HepG2 (cell line): ENCODE data around the gene ZNF225. TPM values are rescaled to one million over a fixed set of nuclear protein-coding genes. Genes with fewer than 3 reads are reported as not detected.
A peak's percentile ranks its signal among the peaks of the same experiment; 100 is the strongest.

Source experiments
- ATAD3A ChIP-seq: sonication (generic); formaldehyde crosslinking; IDR thresholded peaks from 2 replicates; pipeline ENCODE4 v1.4.0; 2020; ENCODE audit warnings: missing genetic modification reagents
- CREB1 ChIP-seq, 2 experiments: fragments of 450-650 bp in 1 of 2; IDR thresholded peaks; 2 replicates each; pipeline ENCODE4 v1.6.1; 2016 to 2017; ENCODE audit warnings: control low read depth in 1 of 2, mild to moderate bottlenecking in 1 of 2, missing compliant biosample characterization in 1 of 2, missing genetic modification characterization in 1 of 2
- KAT7 ChIP-seq: IDR thresholded peaks from 2 replicates; pipeline ENCODE4 v1.6.1; 2018; ENCODE audit warnings: borderline replicate concordance, missing compliant biosample characterization
- MAFG ChIP-seq: sonication (generic); formaldehyde crosslinking; IDR thresholded peaks from 2 replicates; pipeline ENCODE4 v1.5.1; 2020; ENCODE audit warnings: mild to moderate bottlenecking, missing genetic modification reagents
- MAZ ChIP-seq, 2 experiments: sonication (generic) in 1 of 2; formaldehyde crosslinking in 1 of 2; IDR thresholded peaks; 2 replicates each; pipeline versions ENCODE4 v1.5.0 to v1.6.1; 2012 to 2020; ENCODE audit warnings: low read depth in 2 of 2, mild to moderate bottlenecking in 2 of 2, borderline replicate concordance in 1 of 2, improper control_type of control experiment in 1 of 2, low read length in 1 of 2, missing genetic modification reagents in 1 of 2, moderate library complexity in 1 of 2
- MXI1 ChIP-seq: IDR thresholded peaks from 3 replicates; pipeline ENCODE4 v1.6.1; 2012; ENCODE audit warnings: low read depth, low read length, inconsistent platforms, borderline replicate concordance
- NFE2 ChIP-seq: sonication (generic); formaldehyde crosslinking; IDR thresholded peaks from 2 replicates; pipeline ENCODE4 v1.4.0; 2020; ENCODE audit warnings: missing genetic modification reagents
- NFIC ChIP-seq: IDR thresholded peaks from 2 replicates; pipeline ENCODE4 v1.6.1; 2012; ENCODE audit warnings: mild to moderate bottlenecking, low read length, inconsistent platforms
- NR2F1 ChIP-seq, 2 experiments: fragments of 450-650 bp in 1 of 2; formaldehyde crosslinking in 1 of 2; IDR thresholded peaks; 2 replicates each; pipeline versions ENCODE4 v1.5.0 to v1.6.1; 2016 to 2020; ENCODE audit warnings: mild to moderate bottlenecking in 1 of 2, missing compliant biosample characterization in 1 of 2, missing genetic modification reagents in 1 of 2, moderate library complexity in 1 of 2
- SIX1 ChIP-seq: sonication (generic); formaldehyde crosslinking; IDR thresholded peaks from 2 replicates; pipeline ENCODE4 v1.4.0; 2020; ENCODE audit warnings: missing genetic modification reagents, borderline replicate concordance
- ZNF256 ChIP-seq: sonication (generic); formaldehyde crosslinking; conservative IDR thresholded peaks from 2 replicates; pipeline ENCODE4 v1.4.0; 2020; ENCODE audit warnings: missing genetic modification reagents
- ZNF570 ChIP-seq: sonication (generic); formaldehyde crosslinking; IDR thresholded peaks from 2 replicates; pipeline ENCODE4 v1.4.0; 2020; ENCODE audit warnings: mild to moderate bottlenecking, missing genetic modification reagents, borderline replicate concordance
- ZNF761 ChIP-seq: sonication (generic); formaldehyde crosslinking; conservative IDR thresholded peaks from 2 replicates; pipeline ENCODE4 v1.4.0; 2020; ENCODE audit warnings: mild to moderate bottlenecking, missing genetic modification reagents
- ZNF83 ChIP-seq: sonication (generic); formaldehyde crosslinking; IDR thresholded peaks from 2 replicates; pipeline ENCODE4 v1.4.0; 2020; ENCODE audit warnings: missing genetic modification reagents, mild to moderate bottlenecking, borderline replicate concordance
- polyA plus RNA-seq, 8 experiments: library from polyadenylated mRNA; depleted of rRNA in 3 of 8; stranded (reverse) in 7 of 8; unstranded in 1 of 8; fragments of >200 nt; fragmentation: Illumina TruSeq in 4 of 8; extraction: Trizol in 4 of 8; gene quantifications; 2 replicates each; pipeline versions ENCODE4 v1.2.1 to v1.2.3, GENCODE V29; 2011 to 2016; ENCODE audit warnings: low read depth in 4 of 8, missing spikeins in 1 of 8, mixed read lengths in 1 of 8; ENCODE audit not compliant: insufficient read depth in 1 of 8
- total RNA-seq, 5 experiments: library from RNA; depleted of rRNA; stranded (reverse); fragments of >200 nt; fragmentation: Illumina TruSeq; extraction: Trizol; gene quantifications; 2 replicates each; pipeline ENCODE4 v1.2.3, GENCODE V29; 2016; ENCODE audit warnings: low read depth in 1 of 5
- TF ChIP-seq, protein P1 (sequence below): sonication (generic); formaldehyde crosslinking; IDR thresholded peaks from 2 replicates; pipeline ENCODE4 v1.4.0; 2020; ENCODE audit warnings: low read depth, mild to moderate bottlenecking, missing genetic modification reagents
- TF ChIP-seq, protein P2 (sequence below): sonication (generic); formaldehyde crosslinking; IDR thresholded peaks from 2 replicates; pipeline ENCODE4 v1.4.0; 2020; ENCODE audit warnings: missing genetic modification reagents
- TF ChIP-seq, protein P3 (sequence below): sonication (generic); formaldehyde crosslinking; IDR thresholded peaks from 2 replicates; pipeline ENCODE4 v1.5.0; 2020; ENCODE audit warnings: missing genetic modification reagents
- TF ChIP-seq, protein P4 (sequence below): sonication (generic); formaldehyde crosslinking; IDR thresholded peaks from 2 replicates; pipeline ENCODE4 v1.5.0; 2020; ENCODE audit warnings: mild to moderate bottlenecking, missing genetic modification reagents

ZNF225 gene
- total and polyA plus RNA-seq, 2 of the 13 experiments (the other 11 are each of a cell fraction or from before 2014, with no cell fraction given), result 0.87 to 3.3 TPM

DNA sequence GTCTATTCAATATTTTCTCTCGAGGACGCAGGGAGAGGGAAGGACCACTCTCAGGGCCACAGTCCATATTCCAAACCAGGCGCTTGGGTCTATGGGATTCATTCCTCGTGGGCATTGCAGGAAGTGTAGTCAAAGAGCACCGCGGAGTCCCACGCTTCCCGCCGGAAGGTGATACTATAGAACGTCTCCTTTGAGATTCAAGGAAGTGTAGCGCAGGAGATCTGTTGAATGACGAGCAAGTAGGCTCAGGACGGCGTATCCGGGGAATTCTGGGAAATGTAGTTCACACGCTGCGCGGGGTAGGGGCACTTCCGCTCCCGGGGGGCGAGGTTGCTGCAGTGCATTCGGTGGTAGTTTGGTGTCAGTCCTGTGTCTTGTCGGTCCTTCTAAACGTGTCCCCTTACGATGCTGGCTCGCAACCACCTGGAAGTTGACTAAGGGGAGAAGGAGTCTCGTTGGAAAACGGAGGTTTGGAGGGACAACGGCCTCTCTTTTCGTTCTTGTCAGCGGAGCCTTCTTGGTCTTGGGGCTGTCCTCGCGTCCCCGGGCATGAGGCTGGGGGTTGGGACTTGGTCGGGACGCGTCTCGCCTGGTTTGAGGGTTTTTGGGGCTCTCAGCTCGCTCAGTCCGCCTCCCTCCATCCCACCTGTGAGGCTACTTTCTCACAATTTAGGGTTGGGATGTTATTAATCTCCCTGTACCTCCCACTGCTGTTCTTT lies 41.2 kb upstream of the ZNF225 start, which contains the start of gene ZNF284 (continued):
- TF ChIP-seq NFE2 (CRISPR knock-in tag) (no peak), CREB1 (IDR thresholded peaks at IDR 0.05) (peak; percentile 64; the same call in 1 of the 2 replicates), CREB1 (CRISPR knock-in tag; IDR thresholded peaks at IDR 0.05) (peak; percentile 94), MAZ (IDR thresholded peaks at IDR 0.05; ENCODE audit: borderline replicate concordance, low read depth, low read length) (peak; percentile 90), MAZ (CRISPR knock-in tag; IDR thresholded peaks at IDR 0.05; ENCODE audit: low read depth) (peak; percentile 77; the same call in 1 of the 2 replicates), NFIC (no peak), ZNF570 (CRISPR knock-in tag) (no peak), ATAD3A (no peak), SIX1 (no peak), MAFG (no peak), MXI1 (no peak), NR2F1 (CRISPR knock-in tag; IDR thresholded peaks at IDR 0.05) (no peak), KAT7 (CRISPR knock-in tag) (no peak), ZNF761 (CRISPR knock-in tag) (0 out of 2 replicates have a peak, but pooled peaks have one; percentile 35), ZNF256 (CRISPR knock-in tag) (no peak), ZNF83 (no peak)
- TF ChIP-seq, protein P1, sequence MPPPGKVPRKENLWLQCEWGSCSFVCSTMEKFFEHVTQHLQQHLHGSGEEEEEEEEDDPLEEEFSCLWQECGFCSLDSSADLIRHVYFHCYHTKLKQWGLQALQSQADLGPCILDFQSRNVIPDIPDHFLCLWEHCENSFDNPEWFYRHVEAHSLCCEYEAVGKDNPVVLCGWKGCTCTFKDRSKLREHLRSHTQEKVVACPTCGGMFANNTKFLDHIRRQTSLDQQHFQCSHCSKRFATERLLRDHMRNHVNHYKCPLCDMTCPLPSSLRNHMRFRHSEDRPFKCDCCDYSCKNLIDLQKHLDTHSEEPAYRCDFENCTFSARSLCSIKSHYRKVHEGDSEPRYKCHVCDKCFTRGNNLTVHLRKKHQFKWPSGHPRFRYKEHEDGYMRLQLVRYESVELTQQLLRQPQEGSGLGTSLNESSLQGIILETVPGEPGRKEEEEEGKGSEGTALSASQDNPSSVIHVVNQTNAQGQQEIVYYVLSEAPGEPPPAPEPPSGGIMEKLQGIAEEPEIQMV (CRISPR knock-in tag), result no peak
- TF ChIP-seq, protein P2, sequence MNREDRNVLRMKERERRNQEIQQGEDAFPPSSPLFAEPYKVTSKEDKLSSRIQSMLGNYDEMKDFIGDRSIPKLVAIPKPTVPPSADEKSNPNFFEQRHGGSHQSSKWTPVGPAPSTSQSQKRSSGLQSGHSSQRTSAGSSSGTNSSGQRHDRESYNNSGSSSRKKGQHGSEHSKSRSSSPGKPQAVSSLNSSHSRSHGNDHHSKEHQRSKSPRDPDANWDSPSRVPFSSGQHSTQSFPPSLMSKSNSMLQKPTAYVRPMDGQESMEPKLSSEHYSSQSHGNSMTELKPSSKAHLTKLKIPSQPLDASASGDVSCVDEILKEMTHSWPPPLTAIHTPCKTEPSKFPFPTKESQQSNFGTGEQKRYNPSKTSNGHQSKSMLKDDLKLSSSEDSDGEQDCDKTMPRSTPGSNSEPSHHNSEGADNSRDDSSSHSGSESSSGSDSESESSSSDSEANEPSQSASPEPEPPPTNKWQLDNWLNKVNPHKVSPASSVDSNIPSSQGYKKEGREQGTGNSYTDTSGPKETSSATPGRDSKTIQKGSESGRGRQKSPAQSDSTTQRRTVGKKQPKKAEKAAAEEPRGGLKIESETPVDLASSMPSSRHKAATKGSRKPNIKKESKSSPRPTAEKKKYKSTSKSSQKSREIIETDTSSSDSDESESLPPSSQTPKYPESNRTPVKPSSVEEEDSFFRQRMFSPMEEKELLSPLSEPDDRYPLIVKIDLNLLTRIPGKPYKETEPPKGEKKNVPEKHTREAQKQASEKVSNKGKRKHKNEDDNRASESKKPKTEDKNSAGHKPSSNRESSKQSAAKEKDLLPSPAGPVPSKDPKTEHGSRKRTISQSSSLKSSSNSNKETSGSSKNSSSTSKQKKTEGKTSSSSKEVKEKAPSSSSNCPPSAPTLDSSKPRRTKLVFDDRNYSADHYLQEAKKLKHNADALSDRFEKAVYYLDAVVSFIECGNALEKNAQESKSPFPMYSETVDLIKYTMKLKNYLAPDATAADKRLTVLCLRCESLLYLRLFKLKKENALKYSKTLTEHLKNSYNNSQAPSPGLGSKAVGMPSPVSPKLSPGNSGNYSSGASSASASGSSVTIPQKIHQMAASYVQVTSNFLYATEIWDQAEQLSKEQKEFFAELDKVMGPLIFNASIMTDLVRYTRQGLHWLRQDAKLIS (CRISPR knock-in tag), result no peak
- TF ChIP-seq, protein P3, sequence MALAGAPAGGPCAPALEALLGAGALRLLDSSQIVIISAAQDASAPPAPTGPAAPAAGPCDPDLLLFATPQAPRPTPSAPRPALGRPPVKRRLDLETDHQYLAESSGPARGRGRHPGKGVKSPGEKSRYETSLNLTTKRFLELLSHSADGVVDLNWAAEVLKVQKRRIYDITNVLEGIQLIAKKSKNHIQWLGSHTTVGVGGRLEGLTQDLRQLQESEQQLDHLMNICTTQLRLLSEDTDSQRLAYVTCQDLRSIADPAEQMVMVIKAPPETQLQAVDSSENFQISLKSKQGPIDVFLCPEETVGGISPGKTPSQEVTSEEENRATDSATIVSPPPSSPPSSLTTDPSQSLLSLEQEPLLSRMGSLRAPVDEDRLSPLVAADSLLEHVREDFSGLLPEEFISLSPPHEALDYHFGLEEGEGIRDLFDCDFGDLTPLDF (CRISPR knock-in tag), result peak; percentile 62; the same call in 1 of the 2 replicates
- TF ChIP-seq, protein P4, sequence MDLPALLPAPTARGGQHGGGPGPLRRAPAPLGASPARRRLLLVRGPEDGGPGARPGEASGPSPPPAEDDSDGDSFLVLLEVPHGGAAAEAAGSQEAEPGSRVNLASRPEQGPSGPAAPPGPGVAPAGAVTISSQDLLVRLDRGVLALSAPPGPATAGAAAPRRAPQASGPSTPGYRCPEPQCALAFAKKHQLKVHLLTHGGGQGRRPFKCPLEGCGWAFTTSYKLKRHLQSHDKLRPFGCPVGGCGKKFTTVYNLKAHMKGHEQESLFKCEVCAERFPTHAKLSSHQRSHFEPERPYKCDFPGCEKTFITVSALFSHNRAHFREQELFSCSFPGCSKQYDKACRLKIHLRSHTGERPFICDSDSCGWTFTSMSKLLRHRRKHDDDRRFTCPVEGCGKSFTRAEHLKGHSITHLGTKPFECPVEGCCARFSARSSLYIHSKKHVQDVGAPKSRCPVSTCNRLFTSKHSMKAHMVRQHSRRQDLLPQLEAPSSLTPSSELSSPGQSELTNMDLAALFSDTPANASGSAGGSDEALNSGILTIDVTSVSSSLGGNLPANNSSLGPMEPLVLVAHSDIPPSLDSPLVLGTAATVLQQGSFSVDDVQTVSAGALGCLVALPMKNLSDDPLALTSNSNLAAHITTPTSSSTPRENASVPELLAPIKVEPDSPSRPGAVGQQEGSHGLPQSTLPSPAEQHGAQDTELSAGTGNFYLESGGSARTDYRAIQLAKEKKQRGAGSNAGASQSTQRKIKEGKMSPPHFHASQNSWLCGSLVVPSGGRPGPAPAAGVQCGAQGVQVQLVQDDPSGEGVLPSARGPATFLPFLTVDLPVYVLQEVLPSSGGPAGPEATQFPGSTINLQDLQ (CRISPR knock-in tag), result no peak
